Measurements from ENCODE around the gene GRIK3. TPM values are rescaled to one million over a fixed set of nuclear protein-coding genes. Genes with fewer than 3 reads are reported as not detected.

The GRIK3 gene
- total RNA-seq, 3 donors from 2014 or later (not counting 1 experiment from before 2014, with no cell fraction given) = not detected

GRCh38 chr1:36784147-36784859 is 250.0 kb downstream of the GRIK3 start:
- DNase-seq (no peak), ATAC-seq (no peak)
- intact Hi-C loops (cut with micrococcal nuclease) = no loop called here
- Mint-ChIP-seq H3K4me1 (no peaks in the 10 kb centered on the region), H3K27me3 (ENCODE audit: low read depth in 2 of 2) (peaks cover 0 to 6% of the 10 kb centered on the region in 2 donors), H3K9me3 (no peaks in the 10 kb centered on the region), H3K4me3 (no peak overlapping the region), H3K36me3 (no peaks in the 10 kb centered on the region), H3K27ac (no peak overlapping the region)
- WGBS (ENCODE audit: insufficient coverage) = 80% methylated on average over 9 of the region's 9 CpGs
- Histone ChIP-seq H3K27ac (ENCODE audit: low read length) (no peak overlapping the region), H3K27me3 (ENCODE audit: control insufficient read depth, insufficient read depth, low read length) (no peaks in the 10 kb centered on the region), H3K9me3 (ENCODE audit: control insufficient read depth, insufficient read depth, low read length) (no peaks in the 10 kb centered on the region), H3K4me3 (ENCODE audit: low read length) (no peak overlapping the region), H3K4me1 (ENCODE audit: control insufficient read depth, insufficient read depth, low read length) (no peaks in the 10 kb centered on the region), H3K36me3 (ENCODE audit: control insufficient read depth, insufficient read depth, low read length) (no peaks in the 10 kb centered on the region)
- no peak for TF ChIP-seq CTCF (IDR thresholded peaks at IDR 0.05)

- Histone ChIP-seq H3K4me3 (ENCODE audit: low read length) (no peak overlapping the region), H3K9me3 (ENCODE audit: control insufficient read depth, insufficient read depth, low read length) (no peaks in the 10 kb centered on the region), H3K4me1 (ENCODE audit: control insufficient read depth, insufficient read depth, low read length) (no peaks in the 10 kb centered on the region), H3K27me3 (ENCODE audit: control insufficient read depth, insufficient read depth, low read length) (no peaks in the 10 kb centered on the region), H3K36me3 (ENCODE audit: control insufficient read depth, insufficient read depth, low read length) (no peaks in the 10 kb centered on the region), H3K27ac (ENCODE audit: low read length) (no peak overlapping the region)
- no peaks in the 10 kb centered on the region for H3K36me3 Mint-ChIP-seq
- TF ChIP-seq CTCF (IDR thresholded peaks at IDR 0.05) = no peak
- DNase-seq (no peak), ATAC-seq (no peak)
- H3K4me1 Mint-ChIP-seq = no peaks in the 10 kb centered on the region
- H3K27me3 Mint-ChIP-seq (ENCODE audit: low read depth in 2 of 2) = peaks cover 0 to 6% of the 10 kb centered on the region in 2 donors
- 71% methylated on average over 3 of the region's 3 CpGs for WGBS (ENCODE audit: insufficient coverage)
- H3K27ac Mint-ChIP-seq = no peak overlapping the region
- intact Hi-C loops (cut with micrococcal nuclease) = no loop called here
- H3K9me3 Mint-ChIP-seq = no peaks in the 10 kb centered on the region
- H3K4me3 Mint-ChIP-seq = no peak overlapping the region
These were observed 250.8 kb downstream of the GRIK3 start for GRCh38 chr1:36783475-36783874.

- ATAC-seq = no peak
- Mint-ChIP-seq H3K4me1 (no peaks in the 10 kb centered on the region), H3K9me3 (no peaks in the 10 kb centered on the region), H3K4me3 (no peak overlapping the region), H3K36me3 (no peaks in the 10 kb centered on the region), H3K27ac (no peak overlapping the region), H3K27me3 (ENCODE audit: low read depth in 2 of 2) (peaks cover 0 to 6% of the 10 kb centered on the region in 2 donors)
- intact Hi-C loops (cut with micrococcal nuclease) = no loop called here
- TF ChIP-seq CTCF (IDR thresholded peaks at IDR 0.05) = no peak
- no peaks in the 10 kb centered on the region for H3K9me3 ChIP-seq (ENCODE audit: control insufficient read depth, insufficient read depth, low read length)
- no peak overlapping the region for H3K27ac ChIP-seq (ENCODE audit: low read length)
- H3K27me3 ChIP-seq (ENCODE audit: control insufficient read depth, insufficient read depth, low read length) = no peaks in the 10 kb centered on the region
- no peaks in the 10 kb centered on the region for H3K36me3 ChIP-seq (ENCODE audit: control insufficient read depth, insufficient read depth, low read length)
- no peak for DNase-seq
- no peak overlapping the region for H3K4me3 ChIP-seq (ENCODE audit: low read length)
- H3K4me1 ChIP-seq (ENCODE audit: control insufficient read depth, insufficient read depth, low read length) = no peaks in the 10 kb centered on the region
- 72% methylated on average over 2 of the region's 2 CpGs for WGBS (ENCODE audit: insufficient coverage)
These were observed 251.5 kb downstream of the GRIK3 start for GRCh38 chr1:36782785-36783184.

- no peak for TF ChIP-seq CTCF (IDR thresholded peaks at IDR 0.05)
- Mint-ChIP-seq H3K4me1 (no peaks in the 10 kb centered on the region), H3K27me3 (ENCODE audit: low read depth in 2 of 2) (peaks cover 0 to 6% of the 10 kb centered on the region in 2 donors), H3K27ac (no peak overlapping the region), H3K4me3 (no peak overlapping the region), H3K36me3 (no peaks in the 10 kb centered on the region), H3K9me3 (no peaks in the 10 kb centered on the region)
- intact Hi-C loops (cut with micrococcal nuclease) = no loop called here
- DNase-seq (no peak), ATAC-seq (no peak)
- H3K27ac ChIP-seq (ENCODE audit: low read length) = no peak overlapping the region
- no peaks in the 10 kb centered on the region for H3K27me3 ChIP-seq (ENCODE audit: control insufficient read depth, insufficient read depth, low read length)
- H3K36me3 ChIP-seq (ENCODE audit: control insufficient read depth, insufficient read depth, low read length) = no peaks in the 10 kb centered on the region
- no peak overlapping the region for H3K4me3 ChIP-seq (ENCODE audit: low read length)
- no peaks in the 10 kb centered on the region for H3K9me3 ChIP-seq (ENCODE audit: control insufficient read depth, insufficient read depth, low read length)
- 75% methylated on average over 6 of the region's 6 CpGs for WGBS (ENCODE audit: insufficient coverage)
- no peaks in the 10 kb centered on the region for H3K4me1 ChIP-seq (ENCODE audit: control insufficient read depth, insufficient read depth, low read length)
These were observed 252.2 kb downstream of the GRIK3 start for GRCh38 chr1:36782085-36782484.
